NCI-H1436 (cell line): ENCODE measurements around the gene MACROH2A1.

Experiments
- DNase-seq: peaks from one replicate; lab custom pipeline; 2025; lab: John Stamatoyannopoulos, UW

Gene MACROH2A1

GRCh38 chr5:135313946-135314345, 85.1 kb downstream of the MACROH2A1 start:
- no peak for DNase-seq

GRCh38 chr5:135313405-135313804, 85.6 kb downstream of the MACROH2A1 start:
- DNase-seq, result no peak

GRCh38 chr5:135312255-135312935, 86.6 kb downstream of the MACROH2A1 start:
- no peak for DNase-seq

GRCh38 chr5:135310328-135310989, 88.6 kb downstream of the MACROH2A1 start:
- DNase-seq, result no peak

GRCh38 chr5:135309391-135310327, 89.4 kb downstream of the MACROH2A1 start:
- no peak for DNase-seq

- no peak for DNase-seq
Observed at GRCh38 chr5:135308752-135309151, 90.3 kb downstream of the MACROH2A1 start.

- DNase-seq, result no peak
Observed at GRCh38 chr5:135308245-135308644, 90.8 kb downstream of the MACROH2A1 start.

GRCh38 chr5:135307143-135307903, 91.7 kb downstream of the MACROH2A1 start:
- no peak for DNase-seq

GRCh38 chr5:135306557-135306956, 92.5 kb downstream of the MACROH2A1 start:
- DNase-seq, result no peak

- no peak for DNase-seq
Observed at GRCh38 chr5:135304352-135305221, 94.4 kb downstream of the MACROH2A1 start.

GRCh38 chr5:135303582-135304173, 95.4 kb downstream of the MACROH2A1 start:
- DNase-seq, result no peak

GRCh38 chr5:135296900-135297816, 101.9 kb downstream of the MACROH2A1 start:
- DNase-seq, result no peak

GRCh38 chr5:135295852-135296251, 103.2 kb downstream of the MACROH2A1 start:
- no peak for DNase-seq

- no peak for DNase-seq
Observed at GRCh38 chr5:135294793-135295192, 104.2 kb downstream of the MACROH2A1 start.

- no peak for DNase-seq
Observed at GRCh38 chr5:135289651-135290050, 109.4 kb downstream of the MACROH2A1 start.

- no peak for DNase-seq
Observed at GRCh38 chr5:135287551-135287950, 111.5 kb downstream of the MACROH2A1 start.
